ENCODE results near the gene OSCP1. TPM values are rescaled to one million over a fixed set of nuclear protein-coding genes. Genes with fewer than 3 reads are reported as not detected.
A peak's percentile ranks its signal among the peaks of the same experiment; 100 is the strongest.
"Not testable (repeated sequence)": the region's sequence is repeated elsewhere in the genome, so short reads cannot be mapped to it uniquely, and the experiment has no call there.

OSCP1 gene
- 6.3 TPM for total RNA-seq (ENCODE audit: unreplicated experiment)
- long read RNA-seq, transcript OSCP1-201 (10 exons, 1,455 nt), result major isoform, 7 of 12 reads
- long read RNA-seq, partial matches to known transcripts, result 1 of 12 reads
- long read RNA-seq, other reads (novel, unspliced or antisense), result 1 of 12 reads

DNA sequence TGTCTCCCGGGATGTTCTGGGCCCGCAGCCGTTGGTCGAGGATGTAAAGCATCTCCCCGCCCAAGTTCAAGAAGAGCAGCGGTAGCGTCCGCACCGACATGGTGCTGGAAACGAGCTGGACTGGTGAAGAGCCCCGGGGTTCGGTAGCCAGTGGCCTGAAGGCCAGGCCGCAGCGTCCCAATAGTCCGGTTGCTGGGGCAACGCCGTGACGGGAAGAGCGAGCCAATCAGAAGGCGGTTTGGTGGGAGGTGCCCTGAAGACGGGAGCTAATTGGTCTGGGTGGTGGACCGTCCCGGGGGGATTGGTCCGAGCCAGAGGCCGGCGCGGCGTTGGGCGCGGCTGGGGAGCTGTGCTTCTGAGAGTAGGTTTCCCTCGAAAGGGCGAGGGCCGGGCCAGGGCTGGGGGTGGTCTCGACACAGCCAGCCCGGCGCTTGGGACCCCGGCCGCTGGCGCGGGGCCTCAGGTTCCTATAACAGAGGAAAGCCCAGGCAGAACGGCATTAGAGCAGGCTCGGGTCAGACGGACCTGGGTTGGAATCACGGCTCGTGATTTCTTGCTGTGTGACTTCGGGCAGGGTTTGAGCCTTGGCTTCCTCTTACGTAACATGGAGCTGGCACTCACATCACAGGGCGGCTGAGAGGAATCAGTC lies at the start of gene OSCP1:
TSS of gene OSCP1 (minus strand) at position 182 of the 649 bp plus-strand sequence. CDS start at position 100, 82 bp downstream.
- Mint-ChIP-seq H3K4me1 (ENCODE audit: low read depth, unreplicated experiment) (peaks cover 28% of the 10 kb centered on the region), H3K9me3 (ENCODE audit: unreplicated experiment) (peaks cover 5% of the 10 kb centered on the region), H3K4me3 (ENCODE audit: unreplicated experiment) (peak within 1 kb of the TSS; percentile 91), H3K36me3 (ENCODE audit: unreplicated experiment) (peaks cover 4% of the 10 kb centered on the region), H3K27me3 (ENCODE audit: unreplicated experiment) (peaks cover 9% of the 10 kb centered on the region), H3K27ac (ENCODE audit: unreplicated experiment) (peak within 1 kb of the TSS; percentile 75)
- peak; percentile 96 for DNase-seq
- TF ChIP-seq, protein P1, sequence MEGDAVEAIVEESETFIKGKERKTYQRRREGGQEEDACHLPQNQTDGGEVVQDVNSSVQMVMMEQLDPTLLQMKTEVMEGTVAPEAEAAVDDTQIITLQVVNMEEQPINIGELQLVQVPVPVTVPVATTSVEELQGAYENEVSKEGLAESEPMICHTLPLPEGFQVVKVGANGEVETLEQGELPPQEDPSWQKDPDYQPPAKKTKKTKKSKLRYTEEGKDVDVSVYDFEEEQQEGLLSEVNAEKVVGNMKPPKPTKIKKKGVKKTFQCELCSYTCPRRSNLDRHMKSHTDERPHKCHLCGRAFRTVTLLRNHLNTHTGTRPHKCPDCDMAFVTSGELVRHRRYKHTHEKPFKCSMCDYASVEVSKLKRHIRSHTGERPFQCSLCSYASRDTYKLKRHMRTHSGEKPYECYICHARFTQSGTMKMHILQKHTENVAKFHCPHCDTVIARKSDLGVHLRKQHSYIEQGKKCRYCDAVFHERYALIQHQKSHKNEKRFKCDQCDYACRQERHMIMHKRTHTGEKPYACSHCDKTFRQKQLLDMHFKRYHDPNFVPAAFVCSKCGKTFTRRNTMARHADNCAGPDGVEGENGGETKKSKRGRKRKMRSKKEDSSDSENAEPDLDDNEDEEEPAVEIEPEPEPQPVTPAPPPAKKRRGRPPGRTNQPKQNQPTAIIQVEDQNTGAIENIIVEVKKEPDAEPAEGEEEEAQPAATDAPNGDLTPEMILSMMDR (IDR thresholded peaks at IDR 0.05; ENCODE audit: partially characterized antibody, unreplicated experiment), result no peak

GRCh38 chr1:36497207-36497606 lies 47.0 kb upstream of the OSCP1 start:
- peaks cover 9% of the 10 kb centered on the region for H3K27me3 Mint-ChIP-seq (ENCODE audit: unreplicated experiment)
- peaks cover 6% of the 10 kb centered on the region for H3K36me3 Mint-ChIP-seq (ENCODE audit: unreplicated experiment)
- no peak for DNase-seq
- no peak overlapping the region for H3K27ac Mint-ChIP-seq (ENCODE audit: unreplicated experiment)
- no peak overlapping the region for H3K4me3 Mint-ChIP-seq (ENCODE audit: unreplicated experiment)
- TF ChIP-seq, protein P1 (IDR thresholded peaks at IDR 0.05; ENCODE audit: partially characterized antibody, unreplicated experiment), result no peak
- H3K4me1 Mint-ChIP-seq (ENCODE audit: low read depth, unreplicated experiment), result no peaks in the 10 kb centered on the region
- peaks cover 2% of the 10 kb centered on the region for H3K9me3 Mint-ChIP-seq (ENCODE audit: unreplicated experiment)

DNA sequence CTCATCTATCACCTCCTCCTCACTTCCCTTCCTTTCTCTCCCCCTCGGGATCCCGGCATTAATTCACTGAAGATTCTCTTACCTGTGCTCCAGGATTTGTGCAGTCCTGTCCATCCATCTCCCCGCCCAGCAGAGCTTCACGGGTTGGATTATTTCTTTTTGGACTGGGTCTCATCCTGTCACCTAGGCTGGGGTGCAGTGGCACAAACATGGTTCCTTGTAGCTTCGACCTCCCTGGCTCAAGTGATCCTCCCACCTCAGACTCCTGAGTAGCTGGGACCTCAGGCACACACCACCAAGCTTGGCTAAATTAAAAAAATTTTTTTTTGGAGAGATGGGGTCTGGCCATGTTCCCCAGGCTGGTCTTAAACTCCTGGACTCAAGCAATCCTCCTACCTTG lies 44.7 kb upstream of the OSCP1 start:
- no peak for DNase-seq
- TF ChIP-seq, protein P1 (IDR thresholded peaks at IDR 0.05; ENCODE audit: partially characterized antibody, unreplicated experiment), result no peak
- no peak overlapping the region for H3K27ac Mint-ChIP-seq (ENCODE audit: unreplicated experiment)

DNA sequence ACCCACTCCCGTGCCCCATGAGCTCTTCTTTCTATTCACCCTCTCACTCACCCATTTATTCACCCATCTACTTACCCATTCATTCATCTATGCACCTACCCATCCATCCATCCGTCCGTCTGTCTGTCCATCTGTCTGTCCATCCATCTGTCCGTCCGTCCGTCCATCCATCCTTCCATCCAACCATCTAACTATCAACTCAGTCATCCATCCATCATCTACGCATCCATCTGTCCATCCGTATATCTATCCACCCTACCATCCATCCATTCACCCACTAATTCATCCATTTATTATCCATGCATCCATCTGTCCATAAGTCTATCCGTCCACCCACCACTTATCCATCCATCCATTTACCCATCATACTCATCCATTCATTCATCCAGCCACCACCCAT lies 43.3 kb upstream of the OSCP1 start:
- DNase-seq, result no peak
- Mint-ChIP-seq H3K4me3 (ENCODE audit: unreplicated experiment) (no peak overlapping the region), H3K36me3 (ENCODE audit: unreplicated experiment) (peaks cover 6% of the 10 kb centered on the region), H3K4me1 (ENCODE audit: low read depth, unreplicated experiment) (no peaks in the 10 kb centered on the region), H3K27me3 (ENCODE audit: unreplicated experiment) (peaks cover 12% of the 10 kb centered on the region), H3K9me3 (ENCODE audit: unreplicated experiment) (peaks cover 5% of the 10 kb centered on the region), H3K27ac (ENCODE audit: unreplicated experiment) (no peak overlapping the region)
- TF ChIP-seq, protein P1 (IDR thresholded peaks at IDR 0.05; ENCODE audit: partially characterized antibody, unreplicated experiment), result no peak

More for the DNA sequence above, 44.7 kb upstream of the OSCP1 start:
- H3K36me3 Mint-ChIP-seq (ENCODE audit: unreplicated experiment), result peaks cover 6% of the 10 kb centered on the region
- H3K27me3 Mint-ChIP-seq (ENCODE audit: unreplicated experiment), result peaks cover 10% of the 10 kb centered on the region
- peaks cover 5% of the 10 kb centered on the region for H3K9me3 Mint-ChIP-seq (ENCODE audit: unreplicated experiment)
- H3K4me1 Mint-ChIP-seq (ENCODE audit: low read depth, unreplicated experiment), result no peaks in the 10 kb centered on the region
- H3K4me3 Mint-ChIP-seq (ENCODE audit: unreplicated experiment), result no peak overlapping the region

DNA sequence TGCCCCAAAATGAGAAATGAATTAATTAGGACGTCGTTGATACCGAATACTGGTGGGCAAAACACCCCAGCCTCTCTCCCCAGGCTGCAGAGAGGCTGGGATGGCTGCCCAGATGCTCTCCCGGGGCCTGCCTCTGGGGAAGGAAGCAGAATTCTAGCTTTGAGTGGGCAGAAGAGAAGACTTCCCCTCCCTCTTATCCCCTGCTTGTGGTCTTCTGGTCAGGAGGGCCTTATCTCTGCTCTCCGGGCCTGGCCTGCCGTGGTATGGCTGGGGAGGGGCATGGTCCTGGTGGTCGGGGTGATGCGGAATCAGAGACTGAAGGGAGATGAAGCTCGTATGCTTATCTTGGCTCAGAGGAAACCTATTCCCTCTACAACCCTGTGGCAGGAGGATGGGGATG lies 42.2 kb upstream of the OSCP1 start:
- H3K9me3 Mint-ChIP-seq (ENCODE audit: unreplicated experiment), result peaks cover 9% of the 10 kb centered on the region
- H3K4me1 Mint-ChIP-seq (ENCODE audit: low read depth, unreplicated experiment), result no peaks in the 10 kb centered on the region
- no peak for DNase-seq
- H3K36me3 Mint-ChIP-seq (ENCODE audit: unreplicated experiment), result peaks cover 6% of the 10 kb centered on the region
- TF ChIP-seq, protein P1 (IDR thresholded peaks at IDR 0.05; ENCODE audit: partially characterized antibody, unreplicated experiment), result no peak
- peaks cover 12% of the 10 kb centered on the region for H3K27me3 Mint-ChIP-seq (ENCODE audit: unreplicated experiment)
- H3K27ac Mint-ChIP-seq (ENCODE audit: unreplicated experiment), result no peak overlapping the region
- H3K4me3 Mint-ChIP-seq (ENCODE audit: unreplicated experiment), result no peak overlapping the region

DNA sequence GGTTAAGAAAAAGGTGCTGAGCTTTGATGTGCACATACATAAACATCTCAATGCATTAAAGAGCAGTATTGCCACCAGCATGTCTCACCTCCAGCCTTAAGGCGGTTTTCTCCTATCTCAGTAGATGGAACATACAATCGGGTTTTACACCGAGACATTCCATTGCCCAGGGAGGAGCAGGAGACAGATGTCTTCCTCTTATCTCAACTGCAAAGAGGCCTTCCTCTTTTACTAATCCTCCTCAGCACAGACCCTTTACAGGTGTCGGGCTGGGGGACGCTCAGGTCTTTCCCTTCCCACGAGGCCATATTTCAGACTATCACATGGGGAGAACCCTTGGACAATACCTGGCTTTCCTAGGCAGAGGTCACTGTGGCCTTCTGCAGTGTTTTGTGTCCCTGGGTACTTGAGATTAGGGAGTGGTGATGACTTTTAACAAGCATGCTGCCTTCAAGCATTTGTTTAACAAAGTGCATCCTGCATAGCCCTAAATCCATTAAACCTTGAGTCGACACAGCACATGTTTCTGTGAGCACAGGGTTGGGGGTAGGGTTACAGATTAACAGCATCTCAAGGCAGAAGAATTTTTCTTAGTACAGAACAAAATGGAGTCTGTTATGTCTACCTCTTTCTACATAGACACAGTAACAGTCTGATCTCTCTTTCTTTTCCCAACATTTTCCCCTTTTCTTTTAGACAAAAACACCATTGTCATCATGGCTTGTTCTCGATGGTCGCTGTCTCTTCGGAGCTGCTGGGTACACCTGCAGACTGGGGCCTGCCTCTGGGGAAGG lies 39.2 kb upstream of the OSCP1 start:
- not testable (repeated sequence) for H3K9me3 Mint-ChIP-seq (ENCODE audit: unreplicated experiment); H3K27ac Mint-ChIP-seq (ENCODE audit: unreplicated experiment); H3K36me3 Mint-ChIP-seq (ENCODE audit: unreplicated experiment); DNase-seq; H3K4me3 Mint-ChIP-seq (ENCODE audit: unreplicated experiment); H3K4me1 Mint-ChIP-seq (ENCODE audit: low read depth, unreplicated experiment)
- H3K27me3 Mint-ChIP-seq (ENCODE audit: unreplicated experiment), result peaks cover 11% of the 10 kb centered on the region
